SW480 (cell line): Measurements from ENCODE around the gene CASP3.
A peak's percentile ranks its signal among the peaks of the same experiment; 100 is the strongest.
"Not testable (repeated sequence)": the region's sequence is repeated elsewhere in the genome, so short reads cannot be mapped to it uniquely, and the experiment has no call there.

Source experiments
- DNase-seq: peaks from one replicate; pipeline ENCODE4 v3.0.0-alpha.2; 2016; ENCODE audit warnings: low spot score

CASP3 gene

DNA sequence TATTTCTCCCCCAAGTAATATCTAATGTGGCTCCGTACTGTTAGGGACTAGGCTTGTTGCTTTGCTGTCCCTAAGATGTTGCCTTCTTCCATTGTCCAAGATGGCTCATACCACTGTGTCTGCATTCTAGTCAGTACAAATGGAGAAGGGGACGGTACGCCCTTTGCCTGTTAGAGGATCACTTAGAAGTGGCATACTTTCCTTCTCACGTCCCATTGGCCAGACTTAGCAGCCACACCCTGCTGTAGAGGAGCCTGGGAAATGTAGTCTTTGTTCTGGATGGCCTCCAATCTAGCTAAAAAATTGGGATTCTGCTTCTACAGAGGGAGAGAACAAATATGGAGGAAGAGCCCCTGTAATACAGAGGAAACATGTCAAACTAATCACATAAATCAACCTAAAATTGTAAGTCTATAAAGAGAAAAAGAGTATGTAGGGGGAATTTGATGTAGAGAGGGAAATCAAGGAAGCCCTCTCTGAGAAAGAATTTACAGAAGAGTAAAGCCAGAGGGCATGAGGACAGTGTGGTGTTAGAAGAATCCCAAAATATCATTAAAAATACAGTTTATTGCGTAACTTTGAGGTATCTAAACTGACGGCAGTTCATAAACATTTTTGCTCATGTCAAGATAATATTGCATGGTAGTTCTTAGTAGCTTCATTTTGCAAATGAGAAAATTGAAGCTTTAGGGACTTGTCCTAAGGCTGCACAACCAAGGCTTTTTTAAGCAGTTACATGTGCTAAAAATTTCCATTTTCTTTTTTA is 15.4 kb upstream of the CASP3 start:
- DNase-seq = peak; percentile 8

DNA sequence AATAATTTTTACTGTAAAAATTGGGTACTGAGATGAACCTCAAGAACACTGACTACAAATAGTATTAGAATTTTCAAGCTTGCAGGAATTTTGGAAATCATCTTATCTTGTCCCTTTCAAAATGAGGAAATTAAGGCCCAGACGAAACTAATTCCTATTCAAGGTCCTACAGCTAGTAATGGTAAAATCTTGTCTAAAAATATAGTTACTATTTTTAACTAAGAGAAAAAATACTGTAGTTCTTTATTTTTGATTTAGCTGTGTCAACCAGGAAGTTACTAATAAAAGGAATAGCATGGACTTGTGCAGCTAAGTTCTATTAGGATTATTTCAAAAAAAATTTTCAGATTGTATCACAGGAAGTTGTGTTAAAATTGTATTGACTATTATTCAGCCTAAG is 13.0 kb upstream of the CASP3 start:
- no peak for DNase-seq

DNA sequence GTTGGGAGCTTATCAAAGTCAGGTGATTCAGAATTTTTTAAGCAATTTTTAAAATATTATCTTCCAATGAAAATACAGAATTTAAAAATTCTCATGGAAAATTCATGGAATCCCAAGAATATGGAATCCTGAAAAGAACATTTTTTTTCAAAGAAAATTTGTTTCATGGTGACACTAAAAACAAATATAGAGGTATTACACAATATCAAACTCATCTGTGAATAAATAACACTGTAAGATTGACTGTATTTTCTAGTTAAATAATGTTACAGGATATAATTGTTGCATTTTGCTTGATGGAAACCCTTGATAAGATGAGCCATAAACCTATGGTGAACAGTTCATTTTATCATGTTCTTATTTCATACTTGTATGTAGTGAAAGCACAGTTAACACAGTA is 11.7 kb upstream of the CASP3 start:
- no peak for DNase-seq

DNA sequence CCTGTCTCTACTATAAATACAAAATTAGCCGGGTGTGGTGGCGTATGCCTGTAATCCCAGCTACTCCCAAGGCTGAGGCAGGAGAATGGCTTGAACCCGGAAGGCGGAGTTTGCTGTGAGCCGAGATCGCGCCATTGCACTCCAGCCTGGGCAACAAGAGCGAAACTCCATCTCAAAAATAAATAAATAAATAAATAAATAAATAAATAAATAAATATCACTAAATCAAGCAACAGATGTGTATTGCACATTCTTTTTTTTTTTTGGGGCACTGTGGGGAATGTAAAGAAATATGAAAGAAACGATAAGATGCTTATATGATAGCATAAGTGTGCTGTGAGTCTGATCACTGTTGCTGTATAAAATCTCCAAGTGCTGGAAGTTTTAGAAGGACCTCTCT is 8.6 kb upstream of the CASP3 start:
- not testable (repeated sequence) for DNase-seq

DNA sequence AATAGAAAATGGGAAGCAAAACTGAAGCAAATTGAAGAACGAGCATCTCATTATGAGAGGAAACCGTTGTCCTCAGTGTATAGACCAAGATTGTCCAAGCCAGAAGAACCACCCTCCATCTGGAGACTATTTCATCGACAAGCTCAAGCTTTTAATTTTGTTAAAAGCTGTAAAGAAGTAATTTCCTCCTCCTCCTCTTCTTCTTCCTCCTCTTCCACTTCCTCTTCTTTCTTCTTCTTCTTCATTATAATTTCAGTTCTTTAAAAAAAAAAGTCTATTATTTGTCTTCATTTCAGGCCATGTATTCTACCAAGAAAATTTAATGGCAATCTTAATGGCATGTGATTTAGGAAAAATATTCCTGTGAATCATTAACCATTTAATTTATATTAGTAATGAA is 7.9 kb upstream of the CASP3 start:
- no peak for DNase-seq

DNA sequence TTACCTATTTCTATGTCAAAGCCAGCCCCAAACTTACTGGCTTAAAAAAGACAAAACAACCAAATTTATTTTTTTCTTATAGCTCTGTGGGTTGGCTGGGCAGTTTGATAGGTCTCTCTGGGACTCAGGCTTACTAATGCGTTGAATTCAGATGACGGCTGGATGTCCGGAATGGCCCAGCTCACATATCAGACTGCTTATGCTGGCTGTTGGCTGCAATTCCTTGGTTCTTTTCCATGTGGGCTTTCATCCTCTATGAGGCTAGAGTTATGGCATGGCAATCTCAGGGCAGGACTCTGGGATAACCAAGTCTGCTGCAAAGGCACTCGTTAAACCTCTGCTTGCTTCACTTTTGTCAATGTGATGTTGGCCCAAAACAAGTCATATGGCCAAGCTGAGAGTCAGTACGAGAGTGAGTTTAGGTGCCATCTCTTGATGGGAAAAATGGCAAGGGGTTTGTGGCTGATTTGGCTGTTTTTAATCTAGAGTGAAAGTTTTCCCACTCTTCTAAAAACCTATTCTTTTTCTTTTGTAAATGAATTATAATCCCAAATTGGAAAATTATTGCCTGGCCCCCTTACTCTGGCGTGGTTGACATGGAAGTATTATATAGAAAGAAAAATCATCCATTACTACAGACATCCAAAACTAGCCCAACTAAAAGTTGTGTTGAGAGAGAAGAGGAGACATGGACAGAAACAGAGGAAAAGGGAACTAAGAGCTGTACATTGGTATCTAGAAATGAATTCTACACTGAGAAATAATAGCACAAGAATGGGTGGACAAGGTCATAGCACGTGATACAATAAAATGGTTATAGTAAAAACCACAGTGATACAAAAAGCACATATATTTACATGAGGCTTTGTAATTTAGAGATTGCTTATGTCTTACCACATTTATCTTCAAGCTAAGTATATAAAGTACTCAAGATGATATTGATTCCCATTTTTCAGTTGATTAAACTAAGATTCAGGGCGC is 6.9 kb upstream of the CASP3 start:
- no peak for DNase-seq

DNA sequence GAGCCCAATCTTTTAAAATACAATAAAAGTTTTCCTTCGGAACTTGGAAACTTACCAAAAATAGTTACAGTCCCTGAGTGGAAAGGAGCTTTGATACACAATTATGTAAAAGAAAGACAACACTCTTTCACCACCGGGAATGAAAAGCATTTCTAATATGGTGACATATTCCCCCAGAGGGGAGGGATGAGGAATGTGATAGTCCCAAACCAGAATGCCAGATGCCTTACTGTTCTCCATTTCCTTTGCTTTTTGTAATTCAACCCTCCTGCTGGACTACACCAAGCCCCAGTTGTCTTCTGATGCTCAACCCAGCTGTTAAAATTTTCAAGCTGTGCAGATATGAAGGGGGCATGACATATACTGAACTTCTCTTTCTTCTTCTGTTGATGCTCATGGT is 4.4 kb upstream of the CASP3 start:
- DNase-seq = no peak

DNA sequence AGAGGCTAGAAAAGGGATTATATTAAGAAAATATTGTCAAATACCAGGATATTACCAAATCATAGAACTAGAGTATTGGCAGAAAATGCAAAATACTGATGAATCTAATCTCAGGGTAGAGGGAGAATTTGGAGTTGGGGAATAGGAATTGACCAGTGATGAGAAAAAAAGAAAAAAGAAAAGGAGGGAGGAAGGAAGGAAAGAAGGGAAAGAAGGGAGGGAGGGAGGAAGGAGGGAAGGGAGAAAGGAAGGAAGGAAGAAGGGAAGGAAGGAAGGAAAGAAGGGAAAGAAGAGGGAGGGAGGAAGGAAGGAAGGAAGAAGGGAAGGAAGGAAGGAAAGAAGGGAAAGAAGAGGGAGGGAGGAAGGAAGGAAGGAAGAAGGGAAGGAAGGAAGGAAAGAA is 3.4 kb upstream of the CASP3 start:
- not testable (repeated sequence) for DNase-seq

DNA sequence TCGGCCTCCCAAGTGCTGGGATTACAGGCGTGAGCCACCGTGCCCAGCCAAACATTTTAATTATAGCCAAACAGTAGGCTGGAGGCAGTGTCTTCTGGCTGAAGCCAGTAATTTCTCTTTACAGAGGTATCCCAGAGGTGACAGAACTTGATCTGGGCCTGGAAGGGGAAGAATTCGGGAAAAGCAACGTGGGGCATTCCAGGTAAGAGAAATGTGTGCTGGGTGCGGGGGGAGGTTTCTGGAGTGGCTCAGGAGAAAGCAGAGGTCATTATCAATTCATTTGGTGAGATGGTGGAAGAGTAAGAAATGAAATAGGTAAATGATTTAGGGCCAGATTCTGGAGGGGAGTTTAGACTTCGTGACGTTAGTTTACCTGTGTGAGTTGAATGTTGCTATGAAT is 2.7 kb upstream of the CASP3 start:
- no peak for DNase-seq

DNA sequence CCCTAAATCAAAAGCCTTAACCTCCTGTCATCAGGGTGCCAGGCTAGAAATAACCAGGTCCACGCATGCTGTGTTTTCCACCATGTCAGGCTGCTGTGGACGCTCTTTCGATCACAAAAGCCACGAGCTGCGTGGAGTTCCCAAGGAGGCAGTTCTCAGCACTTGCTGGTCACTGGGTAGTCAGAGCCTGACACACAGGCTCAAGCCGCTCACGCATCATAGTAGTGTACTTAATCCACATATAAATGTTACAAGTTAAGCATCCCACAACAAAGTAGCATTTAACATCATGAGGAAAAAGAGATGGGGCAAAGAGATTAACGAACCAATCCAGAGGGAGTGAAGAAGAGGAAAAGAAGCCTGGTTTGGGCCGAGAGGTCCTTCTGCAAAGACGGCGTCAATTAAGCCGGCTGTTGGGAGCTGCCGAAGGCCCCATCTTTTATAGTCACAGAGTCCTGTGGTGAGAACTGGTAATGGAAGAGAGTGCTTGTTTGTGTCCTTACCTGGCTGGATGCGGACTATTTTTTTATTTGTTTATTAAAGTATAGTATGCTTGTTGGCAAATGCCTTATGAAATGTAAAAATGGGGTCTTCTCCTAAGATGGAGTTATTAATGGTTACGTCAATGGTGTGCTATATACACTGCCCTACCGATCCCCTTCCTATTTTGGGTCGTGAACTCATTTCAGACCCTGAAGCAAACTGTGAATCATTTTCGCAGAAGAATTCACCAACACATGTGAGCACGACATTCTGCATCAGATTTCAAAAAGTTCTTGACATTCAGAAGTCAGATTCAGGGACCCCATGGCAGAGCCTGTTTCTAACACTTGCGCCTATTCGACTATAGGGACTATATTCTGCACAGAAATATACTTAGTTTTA is 966 bp upstream of the CASP3 start:
- peak; percentile 15 for DNase-seq

DNA sequence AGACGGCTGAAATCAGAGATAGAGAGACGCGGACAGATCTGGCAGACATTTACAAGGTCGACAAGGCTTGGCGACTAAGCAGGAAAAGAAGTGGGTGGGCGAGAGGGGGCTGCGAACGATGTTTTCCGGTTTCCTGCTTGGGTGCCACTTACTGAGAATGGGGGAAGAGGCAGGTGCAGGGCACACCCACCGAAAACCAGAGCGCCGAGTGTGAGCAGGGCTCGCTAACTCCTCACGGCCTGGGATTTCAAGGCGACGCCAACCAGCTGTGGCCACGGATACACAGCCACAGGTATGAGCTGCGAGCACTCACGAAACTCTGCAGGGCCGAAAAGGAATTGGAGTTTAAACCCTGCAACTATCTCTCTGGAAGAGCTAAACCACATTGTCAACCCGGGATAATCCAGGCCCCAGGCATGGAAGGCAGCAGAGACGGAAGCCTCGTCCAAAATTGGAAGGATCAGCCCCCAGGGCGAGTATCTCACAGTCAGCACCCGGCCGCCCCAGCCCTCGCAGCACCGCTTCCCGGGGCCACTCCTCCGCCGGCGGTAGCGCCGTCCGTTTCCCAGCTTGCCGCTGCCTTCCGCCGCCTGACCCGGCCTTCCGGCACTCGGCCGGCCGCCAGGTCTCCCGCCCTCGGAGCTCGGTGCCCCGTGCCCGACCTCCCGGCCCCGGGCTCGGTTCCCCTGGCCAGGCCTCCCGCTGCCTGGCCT is 778 bp downstream of the CASP3 start:
- DNase-seq = peak; percentile 54

DNA sequence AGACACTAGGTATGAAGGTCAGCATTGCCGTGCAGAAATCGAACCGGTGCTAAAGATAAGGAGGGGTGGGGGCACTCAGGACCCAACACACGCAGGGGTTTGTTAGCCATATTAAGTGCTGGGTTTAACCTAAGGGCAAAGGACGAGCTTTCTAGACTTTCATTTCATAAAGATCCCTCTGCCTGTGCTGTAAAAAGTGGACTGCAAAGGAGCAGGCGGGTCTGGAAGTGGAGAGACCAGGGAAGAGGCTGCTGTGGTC is 1.3 kb downstream of the CASP3 start:
- DNase-seq = peak; percentile 20

DNA sequence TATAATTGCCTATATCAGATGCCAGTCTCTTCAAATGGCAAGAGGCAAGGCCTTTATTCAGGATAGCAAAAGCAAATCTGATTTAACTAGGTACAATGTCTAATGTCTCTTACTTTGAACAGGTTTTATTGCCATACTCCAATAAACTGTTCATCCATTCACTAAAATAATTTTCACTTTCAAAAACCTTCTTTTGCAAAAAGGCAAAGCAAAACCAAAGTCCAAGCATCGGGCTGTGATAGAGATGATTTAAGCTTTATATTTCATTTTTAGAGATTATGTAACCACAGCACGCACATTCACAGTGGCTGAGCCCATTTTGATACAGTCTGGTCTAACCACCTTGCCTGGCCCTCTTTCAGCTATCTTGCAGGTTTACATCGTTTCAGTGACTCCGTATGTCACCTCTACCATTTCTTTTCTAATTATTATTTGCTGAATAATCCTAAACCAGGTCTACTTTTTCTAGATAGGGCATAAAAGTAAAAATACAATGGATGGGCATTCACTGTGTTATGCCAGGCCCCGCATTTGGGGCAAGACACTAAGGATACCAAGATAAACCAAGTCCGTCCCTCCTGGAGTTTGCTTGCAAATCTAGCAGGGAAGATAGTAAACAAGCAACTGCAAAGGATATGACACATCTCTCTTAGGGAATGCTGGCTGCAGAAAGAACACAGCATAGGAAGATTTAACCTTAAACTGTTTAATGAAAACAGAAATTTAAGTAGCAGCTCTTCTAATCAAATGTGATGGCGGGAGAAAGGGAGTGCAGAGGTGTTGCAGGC is 1.8 kb downstream of the CASP3 start:
- DNase-seq = peak; percentile 2

DNA sequence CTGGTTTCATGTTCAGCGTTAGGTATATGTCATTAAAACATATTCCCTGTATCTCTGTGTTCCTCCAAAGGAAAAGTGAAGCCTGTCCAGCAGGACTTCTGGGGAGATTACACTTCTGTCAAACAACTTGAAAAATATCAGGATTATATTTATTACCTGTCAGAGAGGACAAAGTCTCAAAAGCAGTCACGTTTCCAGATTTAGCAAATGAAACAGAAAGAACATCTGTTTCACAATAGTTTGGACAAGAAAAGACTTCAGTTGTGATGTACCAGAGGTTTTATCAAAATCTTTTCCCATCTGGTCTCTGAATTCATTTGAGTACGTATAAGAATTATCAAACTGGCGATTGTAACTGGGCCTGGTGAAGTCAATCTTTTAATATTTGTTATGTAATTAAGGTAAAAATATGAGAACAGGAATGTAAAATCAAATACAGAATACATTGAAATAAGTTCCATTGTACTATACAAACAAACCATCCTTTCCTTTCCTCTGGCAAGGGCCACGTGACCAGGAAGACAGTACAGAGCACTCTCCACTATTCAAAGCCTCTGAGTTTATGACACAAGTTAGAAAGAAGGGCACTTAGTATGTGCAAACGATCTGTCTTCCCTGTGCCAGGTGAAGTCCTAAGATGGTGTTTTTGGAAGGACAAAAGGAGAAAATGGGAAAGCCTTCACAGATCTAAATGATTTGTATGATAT is 3.2 kb downstream of the CASP3 start:
- DNase-seq = no peak

DNA sequence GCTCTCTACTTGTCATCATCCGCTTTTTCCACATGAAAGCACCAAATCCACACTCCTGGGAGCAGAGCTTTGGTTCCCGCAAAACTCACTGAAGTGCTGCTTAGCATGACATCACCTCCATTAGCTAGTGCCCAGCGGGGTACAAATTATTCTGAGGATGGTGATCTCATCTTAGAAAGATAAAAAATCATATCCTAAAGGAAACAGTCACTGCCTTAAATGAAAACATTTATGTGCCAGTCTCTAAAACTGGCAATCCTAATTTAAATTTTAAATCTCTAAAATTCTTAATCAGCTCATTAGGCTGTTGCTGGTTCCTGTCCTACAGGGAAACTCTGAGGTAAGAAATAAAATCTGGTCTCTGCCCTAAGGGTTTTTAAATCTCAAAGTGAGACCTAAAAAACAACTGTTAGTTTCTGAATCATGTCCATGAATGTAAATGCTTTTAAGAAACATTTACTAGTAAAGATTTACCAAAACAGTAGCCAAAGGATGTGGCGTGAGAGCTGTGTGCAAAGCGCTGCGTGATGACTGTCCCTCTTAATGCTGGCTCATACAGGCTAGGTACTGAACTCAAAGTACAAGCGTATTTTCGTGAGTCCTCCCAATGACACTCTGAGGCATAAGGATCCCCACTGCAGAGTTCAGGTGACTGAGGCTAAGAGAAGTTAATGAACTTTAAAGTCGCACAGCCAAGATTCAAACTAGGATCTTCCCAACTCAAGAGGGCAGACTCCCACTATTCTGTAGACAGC is 4.5 kb downstream of the CASP3 start:
- DNase-seq = no peak

DNA sequence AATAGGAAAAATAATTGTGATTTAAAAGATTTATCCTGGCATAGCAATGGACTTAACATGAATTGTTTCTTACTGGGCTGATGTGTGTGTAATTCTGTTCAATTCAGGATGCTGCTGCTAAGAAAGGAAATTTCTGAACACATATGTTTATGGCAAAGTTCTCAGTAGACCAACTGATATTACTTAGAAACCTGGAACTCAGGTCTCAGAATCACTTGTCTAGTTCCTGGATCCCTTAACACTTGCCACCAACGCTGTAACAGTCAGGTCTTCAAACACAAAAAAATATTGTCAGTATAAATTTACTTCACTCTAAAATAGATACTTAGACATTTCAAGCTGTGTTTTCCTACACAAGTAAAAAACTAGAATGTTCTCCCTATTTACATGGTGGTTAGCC is 5.5 kb downstream of the CASP3 start:
- no peak for DNase-seq

DNA sequence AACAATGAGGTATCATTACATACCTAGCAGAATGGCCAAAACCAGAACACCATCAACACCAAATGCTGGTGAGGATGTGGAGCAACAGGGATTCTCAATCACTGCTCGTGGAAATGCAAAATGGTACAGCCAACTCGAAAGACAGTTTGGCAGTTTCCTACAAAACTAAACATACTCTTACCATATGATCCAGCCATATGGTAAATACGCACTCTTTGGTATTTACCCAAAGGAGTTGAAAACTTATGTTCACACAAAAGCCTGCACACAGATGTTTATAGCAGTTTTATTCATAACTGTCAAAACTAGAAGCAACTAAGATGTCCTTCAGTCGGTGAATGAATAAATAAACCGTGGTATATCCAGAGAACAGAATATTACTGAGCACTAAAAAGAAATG is 7.8 kb downstream of the CASP3 start:
- no peak for DNase-seq

DNA sequence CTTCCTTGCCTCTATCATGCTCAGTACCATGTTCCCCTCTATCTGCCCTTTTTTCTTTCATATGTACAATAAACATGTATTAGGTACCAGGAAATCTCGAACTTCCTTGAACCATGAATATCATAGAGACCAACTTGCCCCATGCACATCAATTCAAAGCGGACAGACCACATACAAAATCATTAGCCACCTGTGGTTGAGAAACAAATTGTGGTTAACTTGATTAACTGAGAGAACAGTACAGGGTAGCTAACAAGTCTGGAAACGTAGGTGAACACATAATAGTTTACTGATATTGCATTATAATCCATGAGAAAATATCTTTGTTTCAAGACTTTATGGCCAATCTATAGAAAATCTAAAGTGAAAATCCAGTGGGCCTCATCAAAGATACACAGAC is 8.2 kb downstream of the CASP3 start:
- no peak for DNase-seq

DNA sequence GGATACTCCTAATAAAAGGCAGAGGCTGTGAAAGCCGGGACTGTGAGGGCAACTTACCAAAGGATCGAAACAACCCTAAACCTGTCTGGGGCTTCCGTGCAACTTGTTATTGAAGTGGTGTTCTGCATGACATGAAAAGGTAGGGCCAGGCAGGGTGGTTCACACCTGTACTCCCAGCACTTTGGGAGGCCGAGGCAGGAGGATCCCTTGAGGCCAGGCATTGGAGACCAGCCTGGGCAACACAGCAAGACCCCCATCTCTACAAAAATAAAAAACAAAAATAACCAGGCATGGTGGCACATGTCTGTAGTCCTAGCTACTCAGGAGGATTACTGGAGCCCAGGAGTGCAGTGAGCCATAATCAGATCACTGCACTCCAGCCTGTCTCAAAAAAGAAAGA is 12.3 kb downstream of the CASP3 start:
- DNase-seq = no peak

DNA sequence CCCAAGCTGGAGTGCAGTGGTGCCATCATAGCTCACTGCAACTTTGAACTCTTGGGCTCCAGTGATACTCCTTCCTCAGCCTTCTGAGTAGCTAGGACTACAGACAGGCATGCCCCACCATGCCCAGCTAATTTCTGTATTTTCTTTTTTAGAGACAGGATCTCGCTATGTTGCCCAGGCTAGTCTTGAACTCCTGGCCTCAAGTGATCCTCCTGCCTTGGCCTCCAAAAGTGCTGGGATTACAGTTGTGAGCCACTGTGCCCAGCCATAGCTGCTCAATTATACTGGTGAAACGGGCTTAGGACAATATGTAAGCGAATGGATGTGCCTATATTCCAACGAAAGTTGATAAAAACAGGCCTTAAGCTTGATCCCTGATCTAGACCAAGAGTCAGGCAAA is 13.1 kb downstream of the CASP3 start:
- DNase-seq = no peak
